Posterior vena cava (tissue), 2 donors: ENCODE results near the gene TTYH2. TPM values are rescaled to one million over a fixed set of nuclear protein-coding genes. Genes with fewer than 3 reads are reported as not detected.
"Not testable (repeated sequence)": the region's sequence is repeated elsewhere in the genome, so short reads cannot be mapped to it uniquely, and the experiment has no call there.

ENCODE experiments used
- DNase-seq: peaks from one replicate; pipeline ENCODE4 v3.0.0-alpha.2; 2020; ENCODE audit warnings: low spot score
- intact Hi-C, 2 donors: fragments of 100-400 bp; cut with DNase I; formaldehyde crosslinking; loops; one replicate each; pipeline versions ENCODE4 v1.14.1 to v1.14.2; 2022 to 2023
- total RNA-seq, 2 donors: library from RNA; stranded (reverse); fragmentation: NEBNext Ultra II Directional; extraction: Animal tissue kit (Norgen Biotek cat#: 25700); gene quantifications; one replicate each; pipeline ENCODE4 v1.2.1, GENCODE V29; 2021
- donor health status: DM: yes; HTN: yes; CAD: no.
- donor health status: DM: yes; HTN: yes; CAD: no.

TTYH2 gene
- total RNA-seq, 2 donors from 2014 or later, result 3.2 to 5.5 TPM

DNA sequence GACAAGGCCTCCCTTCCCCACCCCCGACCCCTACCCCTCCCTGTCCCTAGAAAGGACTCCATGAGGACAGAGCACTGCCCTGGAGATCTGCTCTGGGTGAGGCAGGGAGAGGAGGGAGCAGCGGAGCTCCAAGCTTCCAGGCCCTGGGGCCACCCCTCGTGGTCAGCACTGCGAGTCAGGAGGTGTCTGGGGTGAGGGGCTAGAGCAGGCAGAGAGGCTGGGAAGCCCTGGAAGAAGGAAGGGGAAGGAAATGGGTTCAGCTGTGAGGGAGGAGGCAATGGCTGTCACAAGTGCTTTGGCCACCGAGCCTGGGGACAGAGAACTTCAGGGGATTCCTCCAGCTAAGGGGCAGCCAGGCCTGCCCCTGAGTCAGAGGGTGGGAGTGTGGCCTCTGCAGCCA, 32.5 kb downstream of the TTYH2 start:
- no peak for DNase-seq
- intact Hi-C loops, result no loop called here

DNA sequence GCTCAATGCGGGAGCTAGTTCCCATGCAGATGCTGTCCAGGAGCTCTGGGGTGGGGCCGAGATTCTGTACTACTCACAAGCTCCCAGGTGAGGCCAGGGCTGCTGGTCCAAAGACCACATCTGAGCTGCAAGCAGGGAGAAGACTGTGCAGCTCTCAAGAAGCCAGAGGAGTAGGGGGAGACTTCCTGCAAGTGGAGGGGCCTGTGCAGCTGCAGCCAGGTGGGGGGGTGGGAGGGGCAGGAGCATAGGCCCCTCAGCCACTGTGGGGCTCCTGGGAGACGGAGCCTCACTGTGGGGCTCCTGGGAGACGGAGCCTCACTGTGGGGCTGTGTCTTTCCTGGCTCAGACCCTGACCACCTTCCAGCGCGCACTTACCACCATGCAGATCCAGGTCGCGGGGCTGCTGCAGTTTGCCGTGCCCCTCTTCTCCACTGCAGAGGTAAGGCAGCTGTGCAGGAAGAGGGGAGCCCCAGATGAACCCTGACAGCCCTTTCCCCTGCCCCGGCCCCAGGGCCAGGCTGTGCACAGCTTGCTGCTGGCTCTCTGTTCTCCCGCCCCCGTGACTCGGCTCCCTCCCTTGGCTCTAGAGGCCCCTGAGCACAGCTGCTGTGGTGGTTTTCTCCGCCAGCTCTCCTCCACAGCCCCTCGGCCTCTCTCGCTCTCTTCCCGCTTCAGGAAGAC, 36.4 kb downstream of the TTYH2 start:
- intact Hi-C loops, result no loop called here

DNA sequence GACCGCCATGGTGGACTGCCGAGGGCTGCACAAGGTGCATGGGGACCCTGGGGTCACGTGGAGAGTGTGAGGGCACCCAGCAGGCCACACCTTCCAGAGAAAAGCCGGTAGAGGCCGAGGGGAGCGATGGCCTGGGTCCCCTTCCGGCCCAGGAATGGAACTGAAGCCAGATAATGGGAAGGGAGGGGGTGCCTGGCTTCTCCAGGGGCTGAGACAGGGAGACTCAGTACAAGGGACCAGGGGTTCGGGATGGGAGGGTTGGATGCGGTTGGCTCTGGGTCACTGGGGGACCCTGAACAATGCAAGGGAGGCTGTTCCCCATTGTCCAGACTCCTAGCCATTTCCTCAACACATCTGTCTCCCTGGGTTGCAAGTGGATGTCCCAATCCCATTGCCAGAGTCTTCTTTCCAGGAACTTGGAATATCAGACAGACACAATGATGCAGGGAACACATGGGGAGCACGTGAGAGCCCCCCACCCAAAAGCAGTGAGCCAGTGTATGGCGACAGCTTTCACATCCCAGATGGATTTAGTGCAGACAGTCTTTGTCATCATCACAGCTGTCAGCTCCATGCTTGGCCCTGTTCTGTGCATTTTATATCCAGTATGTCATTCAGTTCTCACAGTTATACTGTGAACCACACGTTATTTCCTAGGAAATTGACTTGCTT, 37.1 kb downstream of the TTYH2 start:
- DNase-seq, result no peak
- intact Hi-C loops, result no loop called here

More for the DNA sequence above, 36.4 kb downstream of the TTYH2 start:
- DNase-seq, result no peak

DNA sequence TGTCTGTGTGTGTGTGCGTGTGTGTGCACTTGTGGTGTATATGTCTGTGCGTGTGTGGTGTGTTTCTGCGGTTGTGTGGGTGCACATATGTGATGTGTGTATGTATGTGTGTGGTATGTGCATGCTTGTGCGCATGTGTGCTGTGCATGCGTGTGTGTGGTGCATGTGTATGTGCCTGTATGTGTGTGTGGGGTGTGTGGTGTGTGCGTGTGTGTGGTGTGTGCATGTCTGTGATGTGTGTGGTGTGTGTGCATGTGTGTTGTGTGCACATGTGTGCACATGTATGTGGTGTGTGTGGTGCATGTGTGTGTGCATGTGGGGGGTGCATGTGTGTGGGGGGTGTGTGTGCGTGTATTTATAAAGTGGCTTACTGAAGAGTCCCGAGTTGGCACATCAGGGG, 37.7 kb downstream of the TTYH2 start:
- intact Hi-C loops, result no loop called here

DNA sequence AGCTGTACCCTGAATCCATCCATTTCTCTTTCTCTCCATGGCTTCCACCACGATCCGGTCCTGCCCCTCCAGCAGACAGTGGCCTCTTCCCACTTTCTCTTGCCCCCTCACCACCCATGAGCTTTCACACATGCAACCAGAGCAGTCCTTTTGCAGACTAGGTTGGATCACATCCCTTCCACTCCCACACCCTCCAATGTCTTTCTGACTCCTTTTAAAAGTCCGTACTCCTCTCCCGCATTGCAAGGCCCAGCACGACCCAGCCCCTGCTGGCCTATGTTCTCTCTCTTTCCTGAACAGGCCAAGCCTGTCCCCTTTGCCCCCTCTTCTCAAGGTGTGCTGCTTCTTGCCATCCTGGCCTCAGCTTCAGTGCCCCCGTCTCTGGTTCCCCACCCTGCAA, 38.2 kb downstream of the TTYH2 start:
- intact Hi-C loops, result no loop called here
- DNase-seq, result no peak

More for the DNA sequence above, 37.7 kb downstream of the TTYH2 start:
- no peak for DNase-seq

DNA sequence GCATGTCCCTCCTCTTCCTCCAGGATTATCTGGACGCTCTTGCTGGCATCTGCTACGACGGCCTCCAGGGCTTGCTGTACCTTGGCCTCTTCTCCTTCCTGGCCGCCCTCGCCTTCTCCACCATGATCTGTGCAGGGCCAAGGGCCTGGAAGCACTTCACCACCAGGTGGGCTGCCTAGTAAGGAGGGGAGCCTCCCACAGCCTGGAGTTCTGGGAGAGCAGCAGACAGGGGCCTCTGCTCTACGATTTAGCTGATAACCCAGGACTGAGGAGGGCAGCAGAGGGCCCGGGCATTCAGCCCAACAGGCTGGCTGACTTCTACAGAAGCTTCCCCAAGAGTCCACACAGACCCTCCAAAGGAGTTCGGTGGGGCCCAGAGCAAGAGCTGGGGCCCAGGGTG, 38.8 kb downstream of the TTYH2 start:
- intact Hi-C loops, result no loop called here
- DNase-seq, result no peak

DNA sequence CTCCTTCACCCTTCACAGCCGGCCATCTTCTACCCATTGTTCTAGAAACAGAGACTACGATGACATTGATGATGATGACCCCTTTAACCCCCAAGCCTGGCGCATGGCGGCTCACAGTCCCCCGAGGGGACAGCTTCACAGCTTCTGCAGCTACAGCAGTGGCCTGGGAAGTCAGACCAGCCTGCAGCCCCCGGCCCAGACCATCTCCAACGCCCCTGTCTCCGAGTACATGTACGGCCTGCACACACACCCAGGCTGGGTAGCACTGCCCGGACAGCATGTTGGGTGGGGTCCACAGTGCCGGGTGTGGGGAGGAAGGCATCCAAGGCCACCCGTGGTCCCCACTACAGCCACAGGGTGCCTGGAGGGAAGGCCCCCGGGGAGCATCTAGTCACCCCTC, 39.7 kb downstream of the TTYH2 start:
- intact Hi-C loops, result no loop called here
- DNase-seq, result no peak

DNA sequence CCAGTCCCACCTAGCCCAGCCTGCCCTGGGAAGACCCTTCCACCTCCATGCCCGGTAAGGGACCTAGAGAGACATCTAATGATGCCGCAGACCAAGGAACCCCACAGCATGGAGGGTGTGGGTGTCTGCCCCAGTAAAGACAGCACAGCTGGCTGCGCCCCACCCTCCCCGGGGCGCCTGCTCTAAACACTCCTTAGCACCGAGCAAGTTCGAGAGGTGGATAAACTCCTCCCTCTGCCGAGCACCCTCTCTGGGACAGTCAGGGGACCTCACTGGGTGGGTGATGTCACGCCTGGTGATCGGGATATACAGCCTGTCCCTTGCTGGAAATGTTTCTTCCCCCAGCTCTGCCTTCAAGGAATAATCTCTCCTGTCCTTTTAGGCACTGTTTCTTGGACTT, 43.9 kb downstream of the TTYH2 start:
- intact Hi-C loops, result no loop called here
- no peak for DNase-seq

DNA sequence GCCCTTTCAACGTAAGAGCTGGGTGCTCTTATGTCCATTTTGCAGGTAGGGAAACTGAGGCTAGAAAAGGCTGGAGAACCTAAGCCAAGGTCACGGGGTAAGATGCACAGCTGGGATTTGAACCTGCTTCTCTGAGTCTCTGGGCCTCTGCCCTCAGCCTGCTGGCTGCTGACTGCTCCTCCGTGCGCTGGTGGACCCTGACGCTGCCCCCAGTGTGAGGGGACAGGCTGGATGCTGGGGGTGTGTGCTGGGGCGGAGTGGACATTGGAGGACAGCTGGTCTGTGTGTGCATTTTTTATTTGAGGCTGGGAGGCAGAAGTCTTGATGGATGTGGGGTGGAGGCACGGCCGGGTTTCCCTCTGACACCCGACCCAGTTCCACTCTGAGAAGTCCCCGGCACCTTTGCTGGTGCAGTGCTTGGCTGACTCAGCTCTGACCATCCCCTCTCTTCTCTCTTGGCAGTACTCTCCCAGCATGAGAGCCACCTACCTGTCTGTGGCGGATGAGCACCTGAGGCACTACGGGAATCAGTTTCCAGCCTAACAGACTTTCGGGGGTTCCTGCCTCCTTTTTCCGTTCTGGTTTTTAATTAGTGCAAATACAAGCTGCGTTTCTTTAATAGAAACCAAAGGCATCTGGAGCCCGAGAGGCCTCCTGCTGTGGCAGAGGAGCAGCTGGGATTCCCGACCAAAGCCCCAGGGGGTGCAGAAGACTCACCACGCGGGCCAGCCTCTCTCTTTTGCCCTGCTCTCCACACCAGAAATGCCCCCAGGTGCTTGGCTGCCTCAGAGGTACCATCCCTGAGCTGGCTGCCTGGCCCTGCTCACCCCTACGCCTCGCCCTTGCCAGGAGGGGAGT, 46.5 kb downstream of the TTYH2 start:
- no peak for DNase-seq
- intact Hi-C loops, result no loop called here

DNA sequence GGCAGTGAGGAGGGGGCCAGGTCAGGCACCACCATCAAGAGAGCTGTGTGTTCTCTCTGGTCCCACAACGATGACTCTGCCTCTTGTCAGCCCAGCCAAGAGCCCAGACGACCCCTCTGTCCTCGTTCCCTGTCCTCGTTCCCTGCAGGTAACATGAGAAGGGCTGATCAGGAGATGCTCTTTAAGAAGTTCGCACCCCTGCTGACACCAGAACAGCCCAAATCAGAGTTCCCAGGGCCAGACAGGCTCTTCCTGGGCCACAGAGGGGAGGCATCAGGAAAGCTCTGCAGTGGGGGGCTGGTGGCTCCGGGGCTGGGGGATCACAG, 47.1 kb downstream of the TTYH2 start:
- DNase-seq, result no peak
- intact Hi-C loops, result no loop called here

DNA sequence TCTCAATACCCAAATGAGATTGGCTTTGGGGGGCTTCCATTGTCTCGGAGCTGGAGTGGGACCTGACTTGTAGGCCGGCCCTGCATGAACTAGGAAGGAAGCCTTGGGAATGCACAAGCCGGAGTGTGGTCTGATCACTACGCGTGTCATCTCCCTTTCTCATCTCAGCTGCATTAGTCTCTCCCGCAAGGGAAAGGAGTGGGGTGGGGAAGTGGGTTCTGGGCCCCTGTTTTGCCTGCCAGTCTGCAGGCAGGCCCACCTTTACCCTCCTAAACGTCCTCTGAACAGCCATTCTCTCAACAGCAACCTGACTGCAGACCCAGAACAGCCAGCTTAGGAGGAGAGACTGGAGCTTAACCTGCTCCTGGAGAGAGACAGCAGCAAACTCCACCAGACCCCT, 49.2 kb downstream of the TTYH2 start:
- intact Hi-C loops, result no loop called here
- DNase-seq, result no peak

DNA sequence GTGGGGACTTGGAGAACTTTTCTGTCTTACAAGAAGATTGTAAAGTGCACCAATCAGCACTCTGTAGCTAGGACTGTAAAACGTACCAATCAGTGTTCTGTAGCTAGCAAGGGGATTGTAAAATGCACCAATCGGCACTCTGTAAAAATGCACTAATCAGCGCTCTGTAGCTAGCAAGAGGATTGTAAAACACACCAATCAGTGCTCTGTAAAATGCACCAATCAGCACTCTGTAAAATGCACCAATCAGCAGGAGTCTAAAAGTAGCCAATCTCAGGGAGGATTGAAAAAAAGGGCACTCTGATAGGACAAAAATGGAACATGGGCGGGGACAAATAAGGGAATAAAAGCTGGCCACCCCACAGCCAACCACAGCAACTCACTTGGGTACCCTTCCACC, 53.7 kb downstream of the TTYH2 start:
- intact Hi-C loops, DNase-seq: not testable (repeated sequence)

DNA sequence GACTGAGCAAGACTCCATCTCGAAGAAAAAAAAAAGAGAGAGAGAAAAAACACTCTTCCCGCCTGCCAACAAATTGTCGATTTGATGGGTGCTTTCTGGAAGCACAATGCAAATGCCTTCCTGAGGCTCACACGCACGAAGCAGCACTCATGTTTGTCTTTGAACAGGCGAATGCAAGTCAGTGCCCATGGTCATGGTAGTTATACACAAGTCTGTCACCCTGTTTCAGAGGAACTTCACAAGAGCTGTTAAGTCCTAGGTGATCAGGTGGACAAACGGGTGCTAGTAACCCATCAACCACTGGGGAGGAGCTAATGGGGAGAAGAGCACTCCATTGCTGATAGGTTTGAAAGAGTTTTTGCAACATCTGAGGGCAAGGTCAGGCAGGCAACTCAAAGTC, 54.2 kb downstream of the TTYH2 start:
- intact Hi-C loops, result no loop called here
- DNase-seq, result no peak

DNA sequence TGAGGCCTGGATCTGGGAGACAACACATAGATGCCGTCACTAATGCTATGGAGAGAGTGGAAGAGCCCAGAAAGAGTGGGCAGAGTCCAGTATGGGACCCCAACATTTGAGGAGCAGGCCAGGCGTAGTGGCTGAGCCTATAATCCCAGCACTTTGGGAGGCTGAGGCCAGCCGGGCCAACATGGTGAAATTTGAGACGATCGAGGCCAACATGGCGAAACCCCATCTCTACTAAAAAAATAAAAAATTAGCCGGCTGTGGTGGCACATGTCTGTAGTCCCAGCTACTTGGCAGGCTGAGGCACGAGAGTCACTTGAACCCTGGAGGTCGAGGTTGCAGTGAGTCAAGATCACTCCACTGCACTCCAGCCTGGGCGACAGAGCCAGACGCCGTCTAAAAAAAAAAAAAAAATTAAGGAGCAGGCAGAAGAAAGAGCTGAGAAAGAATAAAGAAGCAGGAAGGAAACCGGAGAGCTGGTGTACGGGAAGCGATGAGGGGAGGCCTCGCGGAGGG, 54.7 kb downstream of the TTYH2 start:
- no peak for DNase-seq
- intact Hi-C loops, result no loop called here

DNA sequence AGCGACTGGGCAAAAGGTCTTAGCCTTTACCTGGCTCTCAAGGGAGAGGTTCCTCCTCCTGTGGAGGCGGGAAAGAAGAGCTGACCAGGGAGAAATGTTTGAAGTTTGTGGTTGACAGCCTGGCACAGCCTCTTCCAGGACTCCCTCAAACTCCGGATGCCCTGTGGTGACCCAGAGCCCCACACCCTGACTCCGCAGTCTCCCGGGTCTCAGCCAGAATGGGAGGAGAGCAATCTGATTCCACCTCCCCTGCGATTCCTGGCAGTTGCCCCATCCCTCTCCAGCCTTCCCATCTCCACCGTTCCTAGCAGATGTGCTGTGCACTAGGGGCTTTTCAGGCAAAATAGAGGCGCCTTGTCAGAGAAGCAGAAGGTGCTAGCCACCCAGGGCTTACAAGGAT, 55.2 kb downstream of the TTYH2 start:
- intact Hi-C loops, result no loop called here

DNA sequence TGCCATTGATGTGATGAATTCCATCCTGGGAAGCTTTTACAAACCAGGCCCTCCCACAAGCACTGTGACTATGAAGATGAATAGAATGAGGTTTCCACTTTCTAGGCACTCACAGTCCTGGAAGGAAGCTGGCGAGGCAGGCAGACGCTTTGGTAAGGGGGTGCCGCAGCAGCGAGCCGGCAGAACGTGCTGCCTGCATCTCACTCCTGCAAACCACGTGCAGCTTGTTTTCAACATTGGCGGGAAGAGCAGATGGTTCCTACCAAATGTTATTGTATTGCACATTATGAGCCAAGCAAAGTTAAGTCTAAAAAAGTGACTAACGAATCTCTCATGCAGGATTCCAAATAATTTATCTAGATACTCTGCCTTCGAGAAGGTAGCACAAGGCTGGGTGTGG, 57.0 kb downstream of the TTYH2 start:
- intact Hi-C loops, result no loop called here
- no peak for DNase-seq

More for the DNA sequence above, 55.2 kb downstream of the TTYH2 start:
- DNase-seq, result no peak

DNA sequence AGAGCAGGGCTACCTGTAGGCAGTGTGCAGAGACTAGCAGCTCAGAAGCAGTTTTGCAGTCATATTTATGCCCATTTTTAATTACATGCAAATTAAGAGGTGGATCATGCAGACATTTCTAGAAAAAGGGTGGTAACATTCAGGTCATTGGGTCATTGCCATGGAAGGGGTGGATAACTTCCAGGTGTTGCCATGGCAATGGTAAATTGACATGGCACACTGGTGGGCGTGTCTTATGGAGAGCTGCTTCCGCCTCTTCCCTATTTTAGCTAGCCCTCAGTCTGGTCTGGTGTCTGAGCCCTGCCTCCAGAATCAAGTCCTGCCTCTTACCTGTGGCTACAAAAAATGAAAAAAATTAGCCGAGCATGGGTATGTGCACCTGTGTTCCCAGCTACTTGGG, 57.9 kb downstream of the TTYH2 start:
- intact Hi-C loops, result no loop called here
- no peak for DNase-seq

DNA sequence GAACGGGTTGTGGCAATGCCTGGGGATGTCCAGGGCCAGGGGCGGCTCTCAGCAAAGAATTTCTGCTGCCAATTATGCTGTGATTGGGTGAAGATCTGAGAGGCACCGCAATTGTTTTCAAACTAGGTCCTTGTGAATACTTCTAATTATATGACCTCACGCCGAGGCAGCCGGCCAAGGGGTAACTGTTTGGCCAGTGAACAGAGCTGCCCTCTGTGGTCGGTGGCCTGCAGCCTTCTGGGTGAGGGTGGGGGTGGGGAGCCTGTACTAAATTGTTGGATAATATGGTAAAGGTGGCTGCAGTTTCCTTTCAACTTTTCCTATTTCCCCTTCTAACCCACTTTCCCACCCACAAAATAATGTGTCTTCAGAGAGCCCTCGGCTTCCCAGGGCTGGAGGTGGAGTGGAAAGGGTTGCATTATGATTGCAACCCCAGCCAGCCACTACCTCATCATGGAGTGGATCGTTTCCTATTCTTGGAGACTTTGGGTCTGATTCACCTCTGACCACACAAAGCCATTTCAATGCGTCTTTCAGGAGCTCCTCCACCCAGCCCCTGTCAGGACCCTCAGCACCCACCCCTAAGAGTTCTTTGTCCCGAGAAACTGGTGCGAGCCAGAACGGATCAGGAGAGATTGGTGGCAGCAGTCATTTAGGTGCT, 58.7 kb downstream of the TTYH2 start:
- DNase-seq, result peak; percentile 89
- intact Hi-C loops, result no loop called here

DNA sequence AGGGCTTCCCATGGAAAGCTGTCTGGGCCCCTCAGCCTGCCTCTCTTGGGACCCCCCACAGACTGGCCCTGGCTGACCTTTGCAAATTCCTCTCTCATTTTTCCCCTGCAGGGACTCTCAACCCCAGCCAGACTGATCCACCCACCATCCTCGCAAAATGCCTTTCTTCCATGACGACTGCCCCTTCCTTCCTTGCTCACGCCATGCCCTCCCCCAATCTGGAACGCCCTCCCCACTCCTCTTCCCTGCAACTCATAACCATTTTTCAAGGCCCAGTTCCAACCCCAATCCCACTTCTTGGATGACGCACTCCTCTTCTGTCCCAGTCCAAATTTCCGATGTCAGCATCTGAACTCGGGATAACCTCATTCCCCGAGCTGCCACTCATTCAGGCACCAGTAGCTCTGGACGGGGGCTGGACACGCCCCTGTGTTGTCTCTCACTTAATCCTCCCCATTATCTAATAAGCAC, 59.4 kb downstream of the TTYH2 start:
- peak; percentile 85 for DNase-seq
- intact Hi-C loops, result no loop called here
